ENCODE data around the gene FLNB. TPM values are rescaled to one million over a fixed set of nuclear protein-coding genes. Genes with fewer than 3 reads are reported as not detected.

Gene FLNB
- total and polyA plus RNA-seq, 2 of the 8 experiments (the other 6 are each of a cell fraction or from before 2014, with no cell fraction given) = 72.3 to 118 TPM

GRCh38 chr3:58098531-58098930 lies 90.3 kb downstream of the FLNB start:
- Histone ChIP-seq H3K4me3 (ENCODE audit: extremely low read depth in 1 of 4, insufficient read depth in 2 of 4, low read depth in 3 of 4, low read length in 4 of 4) (no peak overlapping the region), H2BK15ac (ENCODE audit: low read length) (no peak overlapping the region), H3K4me1 (replicated peaks in 1 of 4; ENCODE audit: control insufficient read depth in 3 of 4, insufficient read depth in 4 of 4, low read length in 3 of 4) (no peaks in the 10 kb centered on the region), H3K27me3 (replicated peaks in 1 of 4; ENCODE audit: control insufficient read depth in 3 of 4, extremely low read depth in 1 of 4, insufficient read depth in 3 of 4, low read length in 3 of 4) (no peaks in the 10 kb centered on the region), H3K79me1 (ENCODE audit: low read depth, low read length) (peaks cover 2% of the 10 kb centered on the region; the same call in 1 of the 2 replicates), H3K79me2 (ENCODE audit: control insufficient read depth in 1 of 2, insufficient read depth in 2 of 2, low read length in 2 of 2) (no peaks in the 10 kb centered on the region), H3K4ac (replicated peaks; ENCODE audit: insufficient read length, low read depth, low read length) (no peak overlapping the region), H3K18ac (ENCODE audit: extremely low read depth, low read length) (no peak overlapping the region), H4K20me1 (replicated peaks in 1 of 2; ENCODE audit: control insufficient read depth in 1 of 2, insufficient read depth in 2 of 2, low read length in 2 of 2) (no peaks in the 10 kb centered on the region), H2AFZ (ENCODE audit: low read length) (no peak overlapping the region), H3K14ac (ENCODE audit: insufficient read length) (no peak overlapping the region), H3K9me3 (ENCODE audit: insufficient read depth in 2 of 2, low read depth in 1 of 2, low read length in 1 of 2) (no peaks in the 10 kb centered on the region), H3K4me2 (ENCODE audit: insufficient read depth in 1 of 2, low read depth in 2 of 2, low read length in 2 of 2) (no peak overlapping the region), H4K91ac (replicated peaks; ENCODE audit: insufficient read length, low read length) (no peak overlapping the region), H4K8ac (ENCODE audit: extremely low read depth, insufficient read depth, low read length) (no peak overlapping the region), H3K23me2 (ENCODE audit: low read depth, low read length) (no peaks in the 10 kb centered on the region), H2AK5ac (ENCODE audit: low read depth, low read length) (no peak overlapping the region), H3K27ac (ENCODE audit: low read depth, low read length) (no peak overlapping the region), H2BK120ac (replicated peaks; ENCODE audit: low read depth, low read length) (no peak overlapping the region), H3K23ac (ENCODE audit: insufficient read length) (no peak overlapping the region), H3K9ac (replicated peaks in 1 of 4; ENCODE audit: extremely low read depth in 1 of 4, low read depth in 3 of 4, low read length in 3 of 4) (no peak overlapping the region), H2BK12ac (ENCODE audit: low read depth, low read length) (no peak overlapping the region), H3K36me3 (ENCODE audit: control insufficient read depth in 2 of 4, insufficient read depth in 4 of 4, low read length in 3 of 4) (peaks cover 18 to 54% (median 39%) of the 10 kb centered on the region in 4 experiments), H2BK5ac (ENCODE audit: low read depth, low read length) (no peak overlapping the region), H2BK20ac (ENCODE audit: low read length) (no peak overlapping the region), H3K56ac (replicated peaks; ENCODE audit: insufficient read length, low read depth, low read length) (no peak overlapping the region), H4K5ac (ENCODE audit: insufficient read length, low read depth, low read length) (no peak overlapping the region)
- WGBS, 2 experiments (ENCODE audit: extremely low coverage in 1 of 2, insufficient coverage in 1 of 2, insufficient read length in 1 of 2, insufficient replicate concordance in 2 of 2, low coverage in 1 of 2, low lambda C conversion rate in 2 of 2, missing lambda C conversion rate in 1 of 2) = 82% methylated on average over 8 of the region's 8 CpGs; no CpG with 5 or more reads in 1 of the 2 experiments
- FAIRE-seq (no peak), DNase-seq (ENCODE audit: low read depth in 1 of 2, low spot score in 2 of 2) (no peak)
- TF ChIP-seq CTCF (IDR thresholded peaks at IDR 0.05; ENCODE audit: control extremely low read depth in 1 of 3, insufficient read depth in 1 of 3, low read depth in 1 of 3, low read length in 3 of 3) (no peak), NRF1 (IDR thresholded peaks at IDR 0.05; ENCODE audit: low read depth, low read length) (no peak), YY1 (IDR thresholded peaks at IDR 0.05; ENCODE audit: low read depth, low read length) (no peak), JUN (IDR thresholded peaks at IDR 0.05; ENCODE audit: low read depth, low read length) (no peak), BRCA1 (IDR thresholded peaks at IDR 0.05; ENCODE audit: low read depth, low read length) (no peak), SP2 (IDR thresholded peaks at IDR 0.05; ENCODE audit: low read length) (no peak), CREB1 (IDR thresholded peaks at IDR 0.05) (no peak), TCF12 (IDR thresholded peaks at IDR 0.05; ENCODE audit: low read depth, low read length) (no peak), CBX5 (IDR thresholded peaks at IDR 0.05; ENCODE audit: low read depth, low read length) (no peak), CTBP2 (IDR thresholded peaks at IDR 0.05; ENCODE audit: borderline replicate concordance, insufficient read depth, insufficient read length, low read length) (no peak)
- ChIA-PET CTCF (ENCODE audit: partially characterized antibody) (interaction anchor here (1.6 kb wide), 1 partner anchor 79 kb away, joined by 3 read pairs; no protein-coding TSS in a partner anchor), POLR2A (ENCODE audit: partially characterized antibody) (no interaction called here)
